Endothelial cell of umbilical vein (primary cell): Measurements from ENCODE around the gene FOXO1. TPM values are rescaled to one million over a fixed set of nuclear protein-coding genes. Genes with fewer than 3 reads are reported as not detected.

Experiments
- BruUV-seq: library from RNA; stranded (reverse); fragments of 400-500 nt; replicated peaks from 2 replicates; lab custom pipeline; 2021; lab: Mats Ljungman, UMichigan
- CTCF ChIA-PET: fragments of 300-600, 350-600 bp; sonication (Branson Sonifier 250); formaldehyde crosslinking; loops from one replicate; lab custom pipeline; 2021; ENCODE audit warnings: antibody characterized with exemption, inconsistent platforms; lab: Charles Lee
- POLR2A ChIA-PET: fragments of 300-600, 350-600 bp; sonication (Branson Sonifier 250); formaldehyde crosslinking; loops from one replicate; lab custom pipeline; 2021; ENCODE audit warnings: antibody characterized with exemption, inconsistent platforms; lab: Charles Lee
- DNase-seq: peaks from one replicate; pipeline ENCODE4 v3.0.0-alpha.2; 2011; ENCODE audit warnings: low read depth, low spot score
- FAIRE-seq: peaks from 2 replicates; lab custom pipeline; 2011; peaks lifted over from hg19 to GRCh38; lab: Jason Lieb, UNC
- H2AFZ ChIP-seq: 2 replicates; pipeline ENCODE4 v1.6.0; 2012; ENCODE audit warnings: low read depth, low read length, control low read depth, inconsistent platforms
- H3K27ac ChIP-seq: 2 replicates; pipeline ENCODE4 v1.5.1; 2011; ENCODE audit warnings: low read depth, mild to moderate bottlenecking, control low read depth, low read length, moderate library complexity; ENCODE audit not compliant: insufficient read depth
- H3K27me3 ChIP-seq, 2 experiments: 2 replicates each; pipeline versions ENCODE4 v1.6.0 to v1.6.1; 2011; ENCODE audit warnings: low read length in 2 of 2, mixed read lengths in 1 of 2; ENCODE audit not compliant: control insufficient read depth in 2 of 2, insufficient read depth in 2 of 2
- H3K36me3 ChIP-seq, 2 experiments: 2 replicates in 1 of 2; 3 replicates in 1 of 2; pipeline ENCODE4 v1.5.1; 2011; ENCODE audit warnings: low read length in 2 of 2, mild to moderate bottlenecking in 1 of 2, moderate library complexity in 1 of 2; ENCODE audit not compliant: control insufficient read depth in 2 of 2, insufficient read depth in 2 of 2; ENCODE audit errors: extremely low read depth in 1 of 2
- H3K4me1 ChIP-seq: 3 replicates; pipeline ENCODE4 v1.5.1; 2011; ENCODE audit warnings: mild to moderate bottlenecking, low read length; ENCODE audit not compliant: control insufficient read depth, insufficient read depth; ENCODE audit errors: extremely low read depth
- H3K4me2 ChIP-seq: 2 replicates; pipeline ENCODE4 v1.6.1; 2011; ENCODE audit warnings: low read length, control low read depth, mixed read lengths; ENCODE audit not compliant: insufficient read depth
- H3K4me3 ChIP-seq, 3 experiments: fragments of 200-600 bp in 1 of 3; sonication (generic), shearing (Covaris generic) in 1 of 3; replicated peaks in 1 of 3; 2 replicates each; pipeline ENCODE4 v1.5.1; 2011 to 2016; ENCODE audit warnings: control low read depth in 3 of 3, low read length in 3 of 3, mild to moderate bottlenecking in 2 of 3, inconsistent platforms in 1 of 3, low read depth in 1 of 3, moderate library complexity in 1 of 3; ENCODE audit not compliant: insufficient read depth in 1 of 3
- H3K79me2 ChIP-seq: 2 replicates; pipeline ENCODE4 v1.6.0; 2012; ENCODE audit warnings: low read length, inconsistent platforms; ENCODE audit not compliant: control insufficient read depth, insufficient read depth
- H3K9ac ChIP-seq: replicated peaks from 2 replicates; pipeline ENCODE3; 2011; ENCODE audit warnings: low read length, control low read depth; ENCODE audit not compliant: insufficient read depth; ENCODE audit errors: extremely low read depth
- H3K9me1 ChIP-seq: replicated peaks from 3 replicates; pipeline ENCODE4 v1.6.0; 2011; ENCODE audit warnings: mild to moderate bottlenecking, low read length; ENCODE audit not compliant: control insufficient read depth, insufficient read depth; ENCODE audit errors: extremely low read depth
- H3K9me3 ChIP-seq: replicated peaks from 2 replicates; pipeline ENCODE4 v1.5.1; 2012; ENCODE audit warnings: low read length, inconsistent platforms; ENCODE audit not compliant: control insufficient read depth, insufficient read depth
- H4K20me1 ChIP-seq: replicated peaks from 2 replicates; pipeline ENCODE3; 2011; ENCODE audit warnings: mild to moderate bottlenecking, low read length; ENCODE audit not compliant: control insufficient read depth, insufficient read depth; ENCODE audit errors: extremely low read depth
- CTCF ChIP-seq, 2 donors: IDR thresholded peaks; 1 replicate in 1 of 2; 2 replicates in 1 of 2; pipeline ENCODE4 v1.5.1; 2011; ENCODE audit warnings: low read length in 2 of 2, mild to moderate bottlenecking in 2 of 2, moderate library complexity in 2 of 2, control low read depth in 1 of 2, inconsistent platforms in 1 of 2, low read depth in 1 of 2; ENCODE audit not compliant: insufficient read depth in 1 of 2; ENCODE audit errors: extremely low read depth in 1 of 2
- EZH2 ChIP-seq: IDR thresholded peaks from 2 replicates; pipeline ENCODE4 v1.6.1; 2012; ENCODE audit warnings: borderline replicate concordance, low read depth, mild to moderate bottlenecking, moderate library complexity, low read length, inconsistent platforms; ENCODE audit not compliant: severe bottlenecking
- FOS ChIP-seq: IDR thresholded peaks from 2 replicates; pipeline ENCODE4 v1.6.1; 2011; ENCODE audit warnings: mild to moderate bottlenecking, low read length, moderate library complexity, borderline replicate concordance; ENCODE audit not compliant: insufficient read depth
- GATA2 ChIP-seq: IDR thresholded peaks from 2 replicates; pipeline ENCODE4 v1.7.0; 2011; ENCODE audit warnings: low read depth, mild to moderate bottlenecking, moderate library complexity, mixed read lengths, low read length; ENCODE audit not compliant: insufficient read length, insufficient read depth
- JUN ChIP-seq: IDR thresholded peaks from 2 replicates; pipeline ENCODE4 v1.6.1; 2011; ENCODE audit warnings: borderline replicate concordance, low read depth; ENCODE audit not compliant: insufficient read length, insufficient read depth
- MAX ChIP-seq: IDR thresholded peaks from 2 replicates; pipeline ENCODE4 v1.6.1; 2011; ENCODE audit not compliant: insufficient read depth, insufficient read length
- MYC ChIP-seq: IDR thresholded peaks from one replicate; pipeline ENCODE4 v1.6.1; 2011; ENCODE audit warnings: mild to moderate bottlenecking, low read depth, low read length
- POLR2A ChIP-seq: IDR thresholded peaks from 2 replicates; pipeline ENCODE4 v1.6.1; 2012; ENCODE audit warnings: low read depth, mild to moderate bottlenecking, control low read depth, low read length
- POLR2AphosphoS5 ChIP-seq: IDR thresholded peaks from 2 replicates; pipeline ENCODE4 v1.6.1; 2012; ENCODE audit warnings: low read depth, mild to moderate bottlenecking, control low read depth, low read length, moderate library complexity; ENCODE audit not compliant: insufficient read depth
- dilution Hi-C: fragments of 300-500 bp; cut with MboI; formaldehyde crosslinking; loops from one replicate; pipeline ENCODE4 v1.15.0; 2019; ENCODE audit warnings: low sequenced_read_pairs; ENCODE audit not compliant: extremely low pct_ligation_motif_present
- intact Hi-C: fragments of 100-400 bp; cut with micrococcal nuclease; formaldehyde crosslinking; loops from one replicate; pipeline ENCODE4 v1.10.0; 2022
- polyA plus RNA-seq, 4 experiments: library from polyadenylated mRNA; depleted of rRNA in 3 of 4; stranded (reverse) in 3 of 4; unstranded in 1 of 4; fragments of >200 nt; gene quantifications; 2 replicates each; pipeline versions ENCODE4 v1.2.1 to v1.2.3, GENCODE V29; 2011 to 2012; ENCODE audit warnings: missing spikeins in 1 of 4
- total RNA-seq: library from RNA; stranded (reverse); gene quantifications from 2 replicates; pipeline ENCODE4 v1.2.3, GENCODE V29; 2021

Gene FOXO1
- total and polyA plus RNA-seq, 2 donors (not counting 3 experiments of a cell fraction or from before 2014, with no cell fraction given) = 44.7 to 48.5 TPM

DNA sequence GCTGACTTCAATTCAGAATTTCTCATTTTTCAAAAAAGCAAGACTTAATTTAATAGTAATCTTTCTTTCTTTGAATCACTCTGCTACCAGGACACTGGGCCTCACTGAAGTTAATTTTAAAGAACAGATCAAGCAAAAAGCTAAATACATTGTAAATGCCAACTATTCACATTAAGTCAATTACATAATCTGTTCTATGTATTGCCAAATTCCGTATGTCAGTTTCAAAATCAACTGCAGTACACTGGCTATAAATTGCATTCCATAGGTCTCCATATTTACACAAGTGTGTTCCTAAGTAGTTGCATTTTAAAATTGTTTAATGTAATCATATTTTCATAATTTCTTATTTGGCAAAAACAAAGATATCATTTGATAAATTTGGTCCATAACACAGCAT, 10.1 kb downstream of the FOXO1 start:
- CTCF ChIA-PET = no interaction called here
- H3K27me3 ChIP-seq = no peaks in the 10 kb centered on the region

GRCh38 chr13:40653527-40654318, 12.7 kb downstream of the FOXO1 start:
- TF ChIP-seq MAX (no peak), JUN (no peak), POLR2A (no peak), POLR2AphosphoS5 (no peak), MYC (no peak), FOS (no peak), EZH2 (no peak), GATA2 (no peak), CTCF (IDR thresholded peaks at IDR 0.05; ENCODE audit: extremely low read depth in 1 of 2, insufficient read depth in 1 of 2, low read depth in 1 of 2, low read length in 2 of 2) (no peak)
- Histone ChIP-seq H3K9ac (no peak overlapping the region), H3K4me1 (peaks cover 25% of the 10 kb centered on the region), H3K9me3 (no peaks in the 10 kb centered on the region), H3K4me2 (no peak overlapping the region), H3K79me2 (peaks cover 95% of the 10 kb centered on the region), H3K36me3 (no peaks in the 10 kb centered on the region), H4K20me1 (peaks cover 13% of the 10 kb centered on the region), H2AFZ (no peak overlapping the region), H3K27ac (no peak overlapping the region), H3K4me3 (no peak overlapping the region), H3K9me1 (no peaks in the 10 kb centered on the region), H3K27me3 (no peaks in the 10 kb centered on the region)
- ChIA-PET CTCF (interaction anchor here (0.7 to 1.3 kb wide), 3 partner anchors 15 to 136 kb away, joined by 3 read pairs; partner anchors contain the start of gene SLC25A15), POLR2A (interaction anchor here (0.6 to 0.7 kb wide), 2 partner anchors 69 to 482 kb away, joined by 4 to 8 read pairs; no protein-coding TSS in a partner anchor)
- intact Hi-C loops (no loop called here), dilution Hi-C loops (no loop called here)
- no TSS peak for BruUV-seq
- peak; percentile 27 for DNase-seq
- FAIRE-seq = no peak

More for the DNA sequence above, 10.1 kb downstream of the FOXO1 start:
- Histone ChIP-seq H3K4me1 (peaks cover 9% of the 10 kb centered on the region), H3K4me3 (no peak overlapping the region), H3K9me3 (no peaks in the 10 kb centered on the region), H3K36me3 (no peaks in the 10 kb centered on the region), H3K79me2 (peaks cover 95% of the 10 kb centered on the region), H4K20me1 (peaks cover 4% of the 10 kb centered on the region), H2AFZ (no peak overlapping the region), H3K9me1 (no peaks in the 10 kb centered on the region), H3K4me2 (no peak overlapping the region), H3K9ac (no peak overlapping the region), H3K27ac (no peak overlapping the region)
- TF ChIP-seq GATA2 = no peak
- TF ChIP-seq MYC = no peak
- dilution Hi-C loops (no loop called here), intact Hi-C loops (no loop called here)
- POLR2A ChIA-PET = interaction anchor here (0.6 kb wide), 1 partner anchor 92 kb away, joined by 4 read pairs; no protein-coding TSS in a partner anchor
- DNase-seq (no peak), FAIRE-seq (no peak)
- no TSS peak for BruUV-seq
